KOPT-K1 (cell line): ENCODE data around the gene IRX4.

ENCODE experiments used
- H3K27ac ChIP-seq: fragments of 200-600 bp; sonication (generic); 2 replicates; pipeline ENCODE4 v1.5.1; 2016; ENCODE audit warnings: antibody characterized with exemption, mild to moderate bottlenecking, low read depth, low read length; ENCODE audit not compliant: poor library complexity, severe bottlenecking
- H3K36me3 ChIP-seq: fragments of 200-600 bp; sonication (generic); 2 replicates; pipeline ENCODE4 v1.5.1; 2017; ENCODE audit warnings: antibody characterized with exemption, mild to moderate bottlenecking, low read length, moderate library complexity; ENCODE audit not compliant: insufficient read depth
- H3K9me3 ChIP-seq: fragments of 200-600 bp; sonication (generic); 2 replicates; pipeline ENCODE4 v1.5.1; 2017; ENCODE audit warnings: antibody characterized with exemption, low read length, mild to moderate bottlenecking; ENCODE audit not compliant: insufficient read depth, poor library complexity, severe bottlenecking

The IRX4 gene

GRCh38 chr5:1882337-1883119 is at the start of gene IRX4:
Gene IRX4, minus strand, starts transcription at chr5:1882925. Its CDS starts 278 bp downstream, at chr5:1882647.
- H3K27ac ChIP-seq = no peak within 1 kb of the TSS
- H3K36me3 ChIP-seq = no peaks in the 10 kb centered on the region
- peaks cover 54% of the 10 kb centered on the region for H3K9me3 ChIP-seq

- H3K36me3 ChIP-seq = no peaks in the 10 kb centered on the region
- H3K9me3 ChIP-seq = peaks cover 5% of the 10 kb centered on the region
- no peak overlapping the region for H3K27ac ChIP-seq
These were observed 49.0 kb upstream of the IRX4 start for GRCh38 chr5:1931604-1932231.

GRCh38 chr5:1930880-1931603 is 48.3 kb upstream of the IRX4 start:
- H3K27ac ChIP-seq = no peak overlapping the region
- H3K9me3 ChIP-seq = peaks cover 5% of the 10 kb centered on the region
- H3K36me3 ChIP-seq = no peaks in the 10 kb centered on the region

- peaks cover 5% of the 10 kb centered on the region for H3K9me3 ChIP-seq
- no peaks in the 10 kb centered on the region for H3K36me3 ChIP-seq
- H3K27ac ChIP-seq = no peak overlapping the region
These were observed 47.8 kb upstream of the IRX4 start for GRCh38 chr5:1930501-1930879.

- Histone ChIP-seq H3K9me3 (peaks cover 5% of the 10 kb centered on the region), H3K36me3 (no peaks in the 10 kb centered on the region), H3K27ac (no peak overlapping the region)
These were observed 46.6 kb upstream of the IRX4 start for GRCh38 chr5:1929108-1929991.

- H3K9me3 ChIP-seq = peaks cover 5% of the 10 kb centered on the region
- no peaks in the 10 kb centered on the region for H3K36me3 ChIP-seq
- no peak overlapping the region for H3K27ac ChIP-seq
These were observed 44.0 kb upstream of the IRX4 start for GRCh38 chr5:1926471-1927341.

- no peaks in the 10 kb centered on the region for H3K36me3 ChIP-seq
- H3K9me3 ChIP-seq = peaks cover 5% of the 10 kb centered on the region
- no peak overlapping the region for H3K27ac ChIP-seq
These were observed 43.3 kb upstream of the IRX4 start for GRCh38 chr5:1926071-1926440.

GRCh38 chr5:1925111-1926070 is 42.7 kb upstream of the IRX4 start:
- Histone ChIP-seq H3K9me3 (peaks cover 5% of the 10 kb centered on the region), H3K27ac (no peak overlapping the region), H3K36me3 (no peaks in the 10 kb centered on the region)

- Histone ChIP-seq H3K36me3 (no peaks in the 10 kb centered on the region), H3K9me3 (no peaks in the 10 kb centered on the region), H3K27ac (no peak overlapping the region)
These were observed 41.0 kb upstream of the IRX4 start for GRCh38 chr5:1923766-1924165.

GRCh38 chr5:1923341-1923740 is 40.6 kb upstream of the IRX4 start:
- no peaks in the 10 kb centered on the region for H3K36me3 ChIP-seq
- H3K9me3 ChIP-seq = no peaks in the 10 kb centered on the region

GRCh38 chr5:1921711-1922110 is 39.0 kb upstream of the IRX4 start:
- no peak overlapping the region for H3K27ac ChIP-seq
- H3K36me3 ChIP-seq = no peaks in the 10 kb centered on the region
- H3K9me3 ChIP-seq = no peaks in the 10 kb centered on the region

More at GRCh38 chr5:1923341-1923740, 40.6 kb upstream of the IRX4 start:
- H3K27ac ChIP-seq = no peak overlapping the region

GRCh38 chr5:1919750-1920149 is 37.0 kb upstream of the IRX4 start:
- H3K9me3 ChIP-seq = no peaks in the 10 kb centered on the region
- no peaks in the 10 kb centered on the region for H3K36me3 ChIP-seq
- H3K27ac ChIP-seq = no peak overlapping the region

GRCh38 chr5:1919209-1919566 is 36.5 kb upstream of the IRX4 start:
- Histone ChIP-seq H3K9me3 (no peaks in the 10 kb centered on the region), H3K36me3 (no peaks in the 10 kb centered on the region), H3K27ac (no peak overlapping the region)
